PFSK-1 (cell line): ENCODE results near the gene BRK1.

Experiments used
- FOXP2 ChIP-seq: optimal IDR thresholded peaks from 2 replicates; pipeline ENCODE3; 2011; ENCODE audit warnings: borderline replicate concordance, control low read depth, inconsistent platforms; ENCODE audit not compliant: insufficient read depth; ENCODE audit errors: extremely low read length, extremely low read depth
- POLR2AphosphoS5 ChIP-seq: IDR thresholded peaks from 2 replicates; pipeline ENCODE4 v1.6.1; 2012; ENCODE audit warnings: low read depth, mild to moderate bottlenecking, control low read depth, low read length, moderate library complexity
- REST ChIP-seq, 2 experiments: IDR thresholded peaks; 2 replicates each; pipeline versions ENCODE4 v1.6.1 to v1.8.0; 2011 to 2012; ENCODE audit warnings: low read depth in 2 of 2, low read length in 2 of 2, control low read depth in 1 of 2, inconsistent platforms in 1 of 2, mild to moderate bottlenecking in 1 of 2, moderate library complexity in 1 of 2; ENCODE audit not compliant: insufficient read depth in 1 of 2
- SIN3A ChIP-seq: IDR thresholded peaks from 2 replicates; pipeline ENCODE4 v1.6.1; 2012; ENCODE audit warnings: mild to moderate bottlenecking, low read length, moderate library complexity, borderline replicate concordance; ENCODE audit not compliant: insufficient read depth
- TAF1 ChIP-seq: IDR thresholded peaks from 2 replicates; pipeline ENCODE4 v1.6.1; 2012; ENCODE audit warnings: low read length, control low read depth, borderline replicate concordance; ENCODE audit not compliant: insufficient read depth

Gene BRK1

GRCh38 chr3:10169000-10169496 lies 53.6 kb downstream of the BRK1 start:
- no peak for TF ChIP-seq SIN3A
- TF ChIP-seq REST (IDR thresholded peaks at IDR 0.05; ENCODE audit: insufficient read depth in 1 of 2, low read depth in 2 of 2, low read length in 2 of 2): no peak
- TF ChIP-seq TAF1: no peak
- no peak for TF ChIP-seq FOXP2
- no peak for TF ChIP-seq POLR2AphosphoS5

GRCh38 chr3:10170915-10171478 lies 55.5 kb downstream of the BRK1 start:
- TF ChIP-seq TAF1 (no peak), POLR2AphosphoS5 (no peak), SIN3A (no peak), FOXP2 (no peak), REST (IDR thresholded peaks at IDR 0.05; ENCODE audit: insufficient read depth in 1 of 2, low read depth in 2 of 2, low read length in 2 of 2) (no peak)

GRCh38 chr3:10173095-10173925 lies 57.8 kb downstream of the BRK1 start:
- TF ChIP-seq TAF1 (no peak), SIN3A (no peak), FOXP2 (no peak), REST (IDR thresholded peaks at IDR 0.05; ENCODE audit: insufficient read depth in 1 of 2, low read depth in 2 of 2, low read length in 2 of 2) (no peak)

GRCh38 chr3:10173926-10174435 lies 58.5 kb downstream of the BRK1 start:
- no peak for TF ChIP-seq REST (IDR thresholded peaks at IDR 0.05; ENCODE audit: insufficient read depth in 1 of 2, low read depth in 2 of 2, low read length in 2 of 2)
- TF ChIP-seq POLR2AphosphoS5: no peak
- TF ChIP-seq FOXP2: no peak
- TF ChIP-seq SIN3A: no peak
- no peak for TF ChIP-seq TAF1
